Loucy (cell line): ENCODE data around the gene RAD23A.

Experiments used
- H2AFZ ChIP-seq: fragments of 200-600 bp; sonication (generic); 2 replicates; pipeline ENCODE4 v1.6.0; 2016; ENCODE audit warnings: antibody characterized with exemption, mild to moderate bottlenecking, low read length, moderate library complexity
- H3F3A ChIP-seq: fragments of 200-600 bp; 2 replicates; pipeline ENCODE4 v1.6.0; 2016; ENCODE audit warnings: antibody characterized with exemption, low read depth, mild to moderate bottlenecking
- H3K27me3 ChIP-seq: fragments of 200-600 bp; sonication (generic); 2 replicates; pipeline ENCODE4 v1.6.1; 2014; ENCODE audit warnings: low read length, mild to moderate bottlenecking; ENCODE audit not compliant: insufficient read depth, poor library complexity, severe bottlenecking
- H3K36me3 ChIP-seq: fragments of 200-600 bp; sonication (generic); 2 replicates; pipeline ENCODE4 v1.6.1; 2016; ENCODE audit warnings: low read length; ENCODE audit not compliant: insufficient read depth
- H3K4me1 ChIP-seq: fragments of 200-600 bp; sonication (generic); 2 replicates; pipeline ENCODE4 v1.5.1; 2014; ENCODE audit warnings: low read length, mild to moderate bottlenecking; ENCODE audit not compliant: insufficient read depth, poor library complexity, severe bottlenecking
- H3K4me2 ChIP-seq: fragments of 200-600 bp; sonication (generic); 2 replicates; pipeline ENCODE4 v1.6.0; 2014; ENCODE audit warnings: antibody characterized with exemption, low read length, low read depth, mild to moderate bottlenecking; ENCODE audit not compliant: poor library complexity, severe bottlenecking
- H3K4me3 ChIP-seq: fragments of 200-600 bp; sonication (generic); 2 replicates; pipeline ENCODE4 v1.5.1; 2014; ENCODE audit warnings: low read length, mild to moderate bottlenecking, mixed read lengths; ENCODE audit not compliant: poor library complexity, severe bottlenecking
- H3K79me2 ChIP-seq: fragments of 200-600 bp; sonication (generic); 2 replicates; pipeline ENCODE4 v1.6.1; 2014; ENCODE audit warnings: low read length; ENCODE audit not compliant: insufficient read depth
- H3K9ac ChIP-seq: fragments of 200-600 bp; sonication (generic); 2 replicates; pipeline ENCODE4 v1.6.0; 2014; ENCODE audit warnings: mild to moderate bottlenecking, low read depth, low read length, moderate library complexity; ENCODE audit not compliant: poor library complexity, severe bottlenecking
- H3K9me2 ChIP-seq: fragments of 200-600 bp; sonication (generic); replicated peaks from 2 replicates; pipeline ENCODE4 v1.6.1; 2016; ENCODE audit warnings: low read depth, low read length, mixed read lengths
- H3K9me3 ChIP-seq: fragments of 200-600 bp; sonication (generic); 2 replicates; pipeline ENCODE4 v1.6.1; 2014; ENCODE audit warnings: mild to moderate bottlenecking, antibody characterized with exemption, low read length, low read depth; ENCODE audit not compliant: insufficient read depth
- H4K20me1 ChIP-seq: fragments of 200-600 bp; sonication (generic); 2 replicates; pipeline ENCODE4 v1.6.0; 2014; ENCODE audit warnings: antibody characterized with exemption, low read length, mild to moderate bottlenecking; ENCODE audit not compliant: insufficient read depth, poor library complexity, severe bottlenecking
- CTCF ChIP-seq: fragments of 200-600 bp; sonication (generic); conservative IDR thresholded peaks from 2 replicates; pipeline ENCODE4 v1.5.1; 2014; ENCODE audit warnings: mild to moderate bottlenecking, antibody characterized with exemption, low read length
- EZH2phosphoT487 ChIP-seq: fragments of 200-600 bp; IDR thresholded peaks from 2 replicates; pipeline ENCODE4 v1.6.1; 2018; ENCODE audit warnings: antibody characterized with exemption, mild to moderate bottlenecking, moderate library complexity, borderline replicate concordance

The RAD23A gene

GRCh38 chr19:12943437-12944044 is 2.1 kb upstream of the RAD23A start:
- peaks cover 74% of the 10 kb centered on the region for H3K36me3 ChIP-seq
- peak overlapping the region; percentile 96 for H3K4me3 ChIP-seq
- peaks cover 98% of the 10 kb centered on the region for H3K79me2 ChIP-seq
- peaks cover 14% of the 10 kb centered on the region for H3K27me3 ChIP-seq
- H3K9ac ChIP-seq: peak overlapping the region; percentile 100
- H4K20me1 ChIP-seq: peaks cover 95% of the 10 kb centered on the region
- H3K4me1 ChIP-seq: peaks cover 61% of the 10 kb centered on the region
- TF ChIP-seq CTCF (no peak), EZH2phosphoT487 (no peak)
- peaks cover 26% of the 10 kb centered on the region for H3F3A ChIP-seq
- peak overlapping the region; percentile 99 for H3K4me2 ChIP-seq
- H2AFZ ChIP-seq: no peak overlapping the region
- no peaks in the 10 kb centered on the region for H3K9me2 ChIP-seq
- H3K9me3 ChIP-seq: no peaks in the 10 kb centered on the region

DNA sequence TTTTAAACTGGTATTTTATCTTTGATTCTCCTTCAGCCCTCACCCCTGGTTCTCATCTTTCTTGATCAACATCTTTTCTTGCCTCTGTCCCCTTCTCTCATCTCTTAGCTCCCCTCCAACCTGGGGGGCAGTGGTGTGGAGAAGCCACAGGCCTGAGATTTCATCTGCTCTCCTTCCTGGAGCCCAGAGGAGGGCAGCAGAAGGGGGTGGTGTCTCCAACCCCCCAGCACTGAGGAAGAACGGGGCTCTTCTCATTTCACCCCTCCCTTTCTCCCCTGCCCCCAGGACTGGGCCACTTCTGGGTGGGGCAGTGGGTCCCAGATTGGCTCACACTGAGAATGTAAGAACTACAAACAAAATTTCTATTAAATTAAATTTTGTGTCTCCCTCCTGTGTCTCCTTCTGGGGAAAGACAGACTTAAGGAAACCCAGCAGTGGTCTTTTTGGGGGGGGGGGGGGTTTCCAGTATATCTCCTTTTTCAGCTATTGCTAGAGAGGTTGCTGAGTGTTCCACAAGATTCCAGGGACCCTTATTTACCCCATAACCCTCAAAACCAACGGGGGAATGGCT is 1.5 kb upstream of the RAD23A start:
- H3K4me1 ChIP-seq: peaks cover 61% of the 10 kb centered on the region
- H2AFZ ChIP-seq: no peak overlapping the region
- H3K9ac ChIP-seq: peak overlapping the region; percentile 100
- peak overlapping the region; percentile 96 for H3K4me3 ChIP-seq
- H3K79me2 ChIP-seq: peaks cover 98% of the 10 kb centered on the region
- peak overlapping the region; percentile 99 for H3K4me2 ChIP-seq
- H3K36me3 ChIP-seq: peaks cover 75% of the 10 kb centered on the region
- peaks cover 26% of the 10 kb centered on the region for H3F3A ChIP-seq
- H4K20me1 ChIP-seq: peaks cover 95% of the 10 kb centered on the region
- TF ChIP-seq CTCF (no peak), EZH2phosphoT487 (no peak)
- H3K9me2 ChIP-seq: no peaks in the 10 kb centered on the region
- H3K9me3 ChIP-seq: no peaks in the 10 kb centered on the region
- peaks cover 8% of the 10 kb centered on the region for H3K27me3 ChIP-seq

DNA sequence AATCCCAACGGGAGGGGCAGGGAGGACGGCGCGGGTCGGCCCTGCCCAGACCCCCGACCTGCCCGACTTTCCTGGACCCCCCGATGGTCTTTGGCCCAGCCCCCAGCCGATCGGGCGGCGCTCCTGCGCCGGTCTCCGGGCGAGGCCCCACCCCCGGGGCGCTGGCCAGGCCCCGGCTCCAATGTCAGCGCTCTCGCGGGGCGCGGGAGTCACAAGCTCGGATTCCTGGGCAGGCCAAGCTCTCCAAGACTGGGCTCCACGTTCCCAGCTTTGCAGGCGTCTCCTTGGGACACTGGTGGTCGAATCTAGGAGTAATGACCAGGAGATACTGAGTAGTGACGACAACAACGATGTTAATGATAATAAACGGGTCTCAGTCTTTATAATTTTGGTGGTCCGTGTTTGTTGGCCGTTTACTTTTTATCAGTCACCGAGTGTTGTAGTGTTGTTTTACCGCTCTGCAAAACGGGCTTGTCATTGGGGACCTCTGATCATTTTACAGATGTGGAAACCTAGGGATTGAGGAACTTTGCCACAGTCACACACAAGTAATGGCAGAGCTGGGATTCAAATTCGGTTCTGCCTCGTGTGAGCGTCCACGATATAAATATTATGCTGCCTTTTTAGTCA is 545 bp downstream of the RAD23A start:
- Histone ChIP-seq H3K79me2 (peaks cover 92% of the 10 kb centered on the region), H3K9ac (peak overlapping the region; percentile 91), H3K4me2 (peak overlapping the region; percentile 91), H4K20me1 (peaks cover 80% of the 10 kb centered on the region), H3K9me2 (no peaks in the 10 kb centered on the region), H3F3A (peaks cover 26% of the 10 kb centered on the region), H3K36me3 (peaks cover 65% of the 10 kb centered on the region), H3K27me3 (no peaks in the 10 kb centered on the region), H2AFZ (no peak overlapping the region; the same call in 1 of the 2 replicates), H3K9me3 (no peaks in the 10 kb centered on the region), H3K4me1 (peaks cover 50% of the 10 kb centered on the region), H3K4me3 (peak overlapping the region; percentile 96)
- TF ChIP-seq CTCF (no peak), EZH2phosphoT487 (no peak)
